ENCODE data around the gene RASEF.

RASEF gene

DNA sequence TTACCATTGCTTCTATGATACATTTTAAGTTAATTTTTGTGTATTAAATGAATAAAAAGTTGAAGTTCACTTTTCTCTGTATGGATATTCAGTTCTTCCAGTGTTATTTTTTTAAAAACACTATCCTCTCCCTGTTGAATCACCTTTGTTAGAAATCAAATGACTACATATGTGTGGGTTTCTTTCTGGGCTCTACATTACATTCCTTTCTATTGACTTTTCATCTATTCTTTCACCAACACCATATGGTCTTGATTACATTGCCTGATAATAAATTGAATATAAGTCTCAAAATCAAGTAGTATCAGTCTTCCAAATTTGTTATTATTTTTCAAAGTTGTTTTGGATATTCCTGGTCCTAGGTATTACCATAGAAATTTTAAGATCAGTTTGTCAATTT, 7.3 kb upstream of the RASEF start:
- Mint-ChIP-seq H3K4me3 (no peak overlapping the region), H3K27me3 (no peaks in the 10 kb centered on the region), H3K9me3 (peaks cover 24% of the 10 kb centered on the region), H3K4me1 (no peaks in the 10 kb centered on the region), H3K36me3 (ENCODE audit: insufficient read depth) (no peaks in the 10 kb centered on the region), H3K27ac (ENCODE audit: low read depth) (no peak overlapping the region)
- ATAC-seq (replicated peaks; ENCODE audit: extremely low read depth, poor library complexity, severe bottlenecking) (no peak), DNase-seq (ENCODE audit: low spot score in 2 of 2) (no peak)

DNA sequence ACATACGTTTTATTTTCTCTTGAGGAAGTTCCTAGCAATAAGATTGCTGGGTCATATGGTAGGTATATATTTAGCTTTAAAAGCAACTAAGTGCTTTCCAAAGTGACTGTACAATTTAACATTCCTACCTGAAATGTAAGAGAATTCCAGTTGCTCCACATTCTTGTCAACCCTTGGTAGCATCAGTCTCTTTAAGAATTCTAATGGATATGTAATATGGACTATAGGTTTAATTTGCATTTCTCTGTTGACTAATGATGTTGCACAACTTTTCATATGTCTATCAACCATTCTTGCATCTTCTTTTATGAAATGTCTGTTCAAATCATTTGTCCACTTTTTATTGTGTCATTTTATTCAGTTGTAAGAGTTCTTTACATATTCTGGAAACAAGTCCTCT, 6.7 kb upstream of the RASEF start:
- no peak for DNase-seq (ENCODE audit: low spot score in 2 of 2)
- no peaks in the 10 kb centered on the region for H3K36me3 Mint-ChIP-seq (ENCODE audit: insufficient read depth)
- H3K4me1 Mint-ChIP-seq = no peaks in the 10 kb centered on the region
- peaks cover 26% of the 10 kb centered on the region for H3K9me3 Mint-ChIP-seq
- no peak overlapping the region for H3K27ac Mint-ChIP-seq (ENCODE audit: low read depth)
- no peaks in the 10 kb centered on the region for H3K27me3 Mint-ChIP-seq
- no peak for ATAC-seq (replicated peaks; ENCODE audit: extremely low read depth, poor library complexity, severe bottlenecking)
- no peak overlapping the region for H3K4me3 Mint-ChIP-seq

DNA sequence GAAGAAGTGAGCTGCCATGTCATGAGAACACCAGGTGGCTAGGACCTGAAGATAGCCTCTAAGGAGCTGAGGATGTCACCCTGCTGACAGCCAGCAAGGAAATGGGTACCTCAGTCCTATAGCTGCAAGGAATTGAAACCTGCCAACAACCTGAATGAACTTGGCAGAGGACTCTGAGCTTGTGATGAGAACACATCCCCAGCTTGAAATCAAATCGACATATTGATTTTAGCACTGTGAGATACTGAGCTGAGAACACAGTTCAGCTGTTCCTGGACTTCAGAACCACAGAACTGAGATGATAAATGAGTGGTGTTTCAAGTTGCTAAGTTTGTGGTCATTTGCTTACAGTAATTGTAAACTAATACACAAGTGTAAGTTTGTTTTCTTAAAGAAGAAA, 5.5 kb upstream of the RASEF start:
- H3K4me1 Mint-ChIP-seq = no peaks in the 10 kb centered on the region
- no peak for DNase-seq (ENCODE audit: low spot score in 2 of 2)

GRCh38 chr9:83067579-83067978, 4.6 kb upstream of the RASEF start:
- no peak for ATAC-seq (replicated peaks; ENCODE audit: extremely low read depth, poor library complexity, severe bottlenecking)
- H3K36me3 Mint-ChIP-seq (ENCODE audit: insufficient read depth) = no peaks in the 10 kb centered on the region
- DNase-seq (ENCODE audit: low spot score in 2 of 2) = no peak
- H3K4me1 Mint-ChIP-seq = no peaks in the 10 kb centered on the region
- H3K4me3 Mint-ChIP-seq = no peak overlapping the region
- H3K27me3 Mint-ChIP-seq = peaks cover 10% of the 10 kb centered on the region
- H3K9me3 Mint-ChIP-seq = peaks cover 21% of the 10 kb centered on the region
- H3K27ac Mint-ChIP-seq (ENCODE audit: low read depth) = no peak overlapping the region

More for the DNA sequence above, 5.5 kb upstream of the RASEF start:
- no peak overlapping the region for H3K4me3 Mint-ChIP-seq
- ATAC-seq (replicated peaks; ENCODE audit: extremely low read depth, poor library complexity, severe bottlenecking) = no peak
- peaks cover 26% of the 10 kb centered on the region for H3K9me3 Mint-ChIP-seq
- H3K36me3 Mint-ChIP-seq (ENCODE audit: insufficient read depth) = no peaks in the 10 kb centered on the region
- H3K27ac Mint-ChIP-seq (ENCODE audit: low read depth) = no peak overlapping the region
- H3K27me3 Mint-ChIP-seq = peaks cover 8% of the 10 kb centered on the region

GRCh38 chr9:83066771-83067170, 3.8 kb upstream of the RASEF start:
- no peaks in the 10 kb centered on the region for H3K4me1 Mint-ChIP-seq
- H3K9me3 Mint-ChIP-seq = peaks cover 18% of the 10 kb centered on the region
- H3K27ac Mint-ChIP-seq (ENCODE audit: low read depth) = no peak overlapping the region
- DNase-seq (ENCODE audit: low spot score in 2 of 2) (no peak), ATAC-seq (replicated peaks; ENCODE audit: extremely low read depth, poor library complexity, severe bottlenecking) (no peak)
- no peak overlapping the region for H3K4me3 Mint-ChIP-seq
- H3K36me3 Mint-ChIP-seq (ENCODE audit: insufficient read depth) = no peaks in the 10 kb centered on the region
- H3K27me3 Mint-ChIP-seq = peaks cover 14% of the 10 kb centered on the region

DNA sequence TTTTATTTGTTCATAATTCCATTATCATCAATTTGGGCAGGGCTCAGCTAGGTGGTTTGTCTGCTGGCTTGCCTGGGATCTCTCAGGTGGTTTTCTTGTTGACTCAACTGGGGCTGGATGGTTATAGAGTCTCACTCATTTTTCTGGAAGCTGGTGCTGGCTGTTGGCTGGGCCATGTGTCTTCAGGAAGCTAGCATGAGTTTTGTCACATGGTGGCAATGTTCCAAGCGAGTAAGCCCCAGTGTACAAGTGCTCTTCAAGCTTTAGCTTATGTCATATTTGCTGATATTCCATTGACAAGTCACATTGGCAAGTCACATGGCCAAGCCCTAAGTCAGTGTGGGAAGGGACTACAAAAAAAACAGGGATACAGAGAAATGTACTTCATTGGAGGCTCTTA, 2.3 kb upstream of the RASEF start:
- Mint-ChIP-seq H3K9me3 (peaks cover 13% of the 10 kb centered on the region), H3K4me3 (no peak overlapping the region), H3K27ac (ENCODE audit: low read depth) (no peak overlapping the region), H3K4me1 (no peaks in the 10 kb centered on the region), H3K36me3 (ENCODE audit: insufficient read depth) (no peaks in the 10 kb centered on the region), H3K27me3 (peaks cover 15% of the 10 kb centered on the region)
- DNase-seq (ENCODE audit: low spot score in 2 of 2) = no peak
- no peak for ATAC-seq (replicated peaks; ENCODE audit: extremely low read depth, poor library complexity, severe bottlenecking)

- H3K27ac Mint-ChIP-seq (ENCODE audit: low read depth) = no peak overlapping the region
- H3K27me3 Mint-ChIP-seq = peaks cover 15% of the 10 kb centered on the region
- no peak for ATAC-seq (replicated peaks; ENCODE audit: extremely low read depth, poor library complexity, severe bottlenecking)
- H3K36me3 Mint-ChIP-seq (ENCODE audit: insufficient read depth) = no peaks in the 10 kb centered on the region
- no peaks in the 10 kb centered on the region for H3K4me1 Mint-ChIP-seq
- peaks cover 22% of the 10 kb centered on the region for H3K9me3 Mint-ChIP-seq
- no peak for DNase-seq (ENCODE audit: low spot score in 2 of 2)
- H3K4me3 Mint-ChIP-seq = no peak overlapping the region
These were observed 822 bp downstream of the RASEF start for GRCh38 chr9:83061990-83062650.

- DNase-seq (ENCODE audit: low spot score in 2 of 2) (no peak), ATAC-seq (replicated peaks; ENCODE audit: extremely low read depth, poor library complexity, severe bottlenecking) (no peak)
- Mint-ChIP-seq H3K4me1 (no peaks in the 10 kb centered on the region), H3K36me3 (ENCODE audit: insufficient read depth) (no peaks in the 10 kb centered on the region), H3K27ac (ENCODE audit: low read depth) (no peak overlapping the region), H3K27me3 (peaks cover 15% of the 10 kb centered on the region), H3K9me3 (peaks cover 18% of the 10 kb centered on the region), H3K4me3 (no peak overlapping the region)
These were observed 1.9 kb downstream of the RASEF start for GRCh38 chr9:83061036-83061435.

DNA sequence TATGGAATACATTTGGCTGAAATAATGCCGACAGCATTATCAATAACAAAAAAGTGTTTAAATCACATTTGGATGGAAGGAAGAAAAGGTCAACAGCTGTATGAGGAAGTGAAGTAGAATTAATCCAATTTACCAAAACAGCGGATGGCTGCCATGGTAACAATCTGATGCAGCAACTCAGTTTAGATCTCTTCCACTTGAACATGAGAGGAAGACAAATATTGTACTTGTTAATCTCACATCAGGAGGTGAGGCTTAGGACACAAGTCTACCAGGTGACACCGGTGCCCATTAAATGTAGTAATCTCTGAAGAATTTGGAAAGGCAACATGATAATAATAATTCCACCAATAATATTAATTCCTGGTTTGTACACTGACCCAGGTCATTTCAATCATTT, 2.4 kb downstream of the RASEF start:
- Mint-ChIP-seq H3K36me3 (ENCODE audit: insufficient read depth) (no peaks in the 10 kb centered on the region), H3K4me1 (no peaks in the 10 kb centered on the region), H3K27me3 (peaks cover 15% of the 10 kb centered on the region), H3K27ac (ENCODE audit: low read depth) (no peak overlapping the region), H3K9me3 (peaks cover 18% of the 10 kb centered on the region), H3K4me3 (no peak overlapping the region)
- DNase-seq (ENCODE audit: low spot score in 2 of 2) (no peak), ATAC-seq (replicated peaks; ENCODE audit: extremely low read depth, poor library complexity, severe bottlenecking) (no peak)

GRCh38 chr9:83059417-83059816, 3.5 kb downstream of the RASEF start:
- H3K4me1 Mint-ChIP-seq = no peaks in the 10 kb centered on the region
- ATAC-seq (replicated peaks; ENCODE audit: extremely low read depth, poor library complexity, severe bottlenecking) (no peak), DNase-seq (ENCODE audit: low spot score in 2 of 2) (no peak)
- no peaks in the 10 kb centered on the region for H3K36me3 Mint-ChIP-seq (ENCODE audit: insufficient read depth)
- peaks cover 16% of the 10 kb centered on the region for H3K9me3 Mint-ChIP-seq
- no peak overlapping the region for H3K4me3 Mint-ChIP-seq
- H3K27ac Mint-ChIP-seq (ENCODE audit: low read depth) = no peak overlapping the region
- peaks cover 15% of the 10 kb centered on the region for H3K27me3 Mint-ChIP-seq

DNA sequence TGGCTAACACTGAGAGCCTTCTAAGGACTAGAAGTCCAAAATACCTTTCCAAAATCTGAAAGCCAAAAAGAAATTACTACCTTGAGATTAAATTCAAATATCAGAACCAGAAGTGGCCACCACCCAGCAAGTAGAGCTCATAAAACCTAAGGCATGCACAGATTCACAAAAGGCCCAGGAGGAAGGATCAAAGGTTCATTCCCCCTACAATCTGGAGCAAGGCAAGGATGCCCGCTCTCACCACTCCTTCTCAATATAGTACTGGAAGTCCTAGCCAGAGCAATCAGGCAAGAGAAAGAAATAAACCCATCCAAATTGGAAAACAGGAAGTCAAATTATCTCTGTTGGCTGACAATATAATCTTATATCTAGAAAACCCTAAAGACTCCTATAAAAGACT, 6.0 kb downstream of the RASEF start:
- H3K36me3 Mint-ChIP-seq (ENCODE audit: insufficient read depth) = no peaks in the 10 kb centered on the region
- ATAC-seq (replicated peaks; ENCODE audit: extremely low read depth, poor library complexity, severe bottlenecking) (no peak), DNase-seq (ENCODE audit: low spot score in 2 of 2) (no peak)
- peaks cover 3% of the 10 kb centered on the region for H3K27me3 Mint-ChIP-seq
- no peak overlapping the region for H3K27ac Mint-ChIP-seq (ENCODE audit: low read depth)
- no peak overlapping the region for H3K4me3 Mint-ChIP-seq
- H3K9me3 Mint-ChIP-seq = peaks cover 16% of the 10 kb centered on the region
- no peaks in the 10 kb centered on the region for H3K4me1 Mint-ChIP-seq

DNA sequence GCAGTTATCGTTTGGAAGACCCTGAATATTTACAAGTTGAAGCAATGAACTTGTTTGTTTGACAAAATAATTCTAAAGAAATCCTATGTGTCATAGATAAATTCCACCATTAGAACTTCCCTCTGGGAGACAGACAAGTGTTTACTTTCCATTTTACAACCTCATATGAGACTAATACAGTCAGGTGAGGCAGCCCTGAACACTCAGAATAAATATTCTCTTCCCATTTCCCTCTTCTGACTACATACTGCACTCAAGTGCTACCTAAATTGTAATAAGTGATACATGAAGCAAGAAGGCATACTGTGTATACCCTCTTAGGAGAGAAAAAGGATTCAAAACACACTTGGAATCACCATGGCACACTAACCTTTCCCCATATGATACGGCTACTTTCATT, 6.8 kb downstream of the RASEF start:
- peaks cover 16% of the 10 kb centered on the region for H3K9me3 Mint-ChIP-seq
- no peaks in the 10 kb centered on the region for H3K4me1 Mint-ChIP-seq
- no peak for ATAC-seq (replicated peaks; ENCODE audit: extremely low read depth, poor library complexity, severe bottlenecking)
- H3K27me3 Mint-ChIP-seq = no peaks in the 10 kb centered on the region
- H3K36me3 Mint-ChIP-seq (ENCODE audit: insufficient read depth) = no peaks in the 10 kb centered on the region
- DNase-seq (ENCODE audit: low spot score in 2 of 2) = no peak
- no peak overlapping the region for H3K27ac Mint-ChIP-seq (ENCODE audit: low read depth)
- no peak overlapping the region for H3K4me3 Mint-ChIP-seq

DNA sequence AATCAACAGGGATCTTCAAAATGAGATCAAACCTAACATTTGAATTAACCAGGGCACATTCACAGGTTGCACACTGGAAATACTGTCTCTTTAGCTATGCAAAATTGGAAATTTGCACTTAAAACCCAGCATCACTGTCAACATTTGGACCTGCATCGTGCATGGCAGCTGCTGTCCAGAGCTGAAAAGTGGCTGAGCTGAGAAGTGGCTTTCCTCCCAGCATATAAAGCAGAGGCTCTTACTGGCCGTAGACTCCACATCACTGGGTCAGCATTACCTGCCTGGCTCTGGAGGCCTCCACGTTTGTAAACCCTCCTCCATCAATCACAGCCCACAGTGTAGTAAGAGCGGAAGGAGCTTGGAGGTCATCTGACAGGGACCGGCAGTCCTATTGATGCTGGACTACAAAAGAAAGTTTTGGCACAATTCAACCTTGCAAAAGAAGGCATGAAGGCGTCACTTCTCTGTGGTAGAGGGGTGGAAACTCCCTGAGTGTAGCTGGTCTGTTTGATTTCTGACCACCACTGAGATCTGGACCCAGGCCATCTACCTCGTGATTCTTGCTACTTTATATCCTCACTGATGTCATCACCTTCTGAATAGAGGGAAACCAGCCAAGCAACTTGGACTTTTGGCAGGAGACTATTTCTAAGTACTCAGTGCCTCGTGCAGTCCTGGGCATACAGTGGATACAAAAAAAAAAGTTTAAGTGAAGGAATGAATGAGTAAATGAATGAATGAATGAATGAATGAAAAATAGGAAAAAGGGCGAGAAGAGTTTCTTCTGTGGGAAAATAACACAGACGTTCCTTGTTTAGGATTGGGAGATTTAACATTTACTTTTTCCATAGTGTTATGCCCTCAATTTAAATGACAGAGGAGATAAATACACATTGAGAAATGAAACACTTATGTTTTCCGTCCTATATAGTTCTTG, 14.8 kb downstream of the RASEF start:
- H3K27ac Mint-ChIP-seq (ENCODE audit: low read depth) = no peak overlapping the region
- no peak for ATAC-seq (replicated peaks; ENCODE audit: extremely low read depth, poor library complexity, severe bottlenecking)
- H3K4me3 Mint-ChIP-seq = no peak overlapping the region
- no peak for DNase-seq (ENCODE audit: low spot score in 2 of 2)
- no peaks in the 10 kb centered on the region for H3K4me1 Mint-ChIP-seq
- no peaks in the 10 kb centered on the region for H3K9me3 Mint-ChIP-seq
- H3K27me3 Mint-ChIP-seq = no peaks in the 10 kb centered on the region
- H3K36me3 Mint-ChIP-seq (ENCODE audit: insufficient read depth) = no peaks in the 10 kb centered on the region

Data from central memory CD8-positive, alpha-beta T cell (primary cell).